Neural crest cell (in vitro differentiated cells): ENCODE data around the gene SLC13A3. TPM values are rescaled to one million over a fixed set of nuclear protein-coding genes. Genes with fewer than 3 reads are reported as not detected.

Source experiments
- DNase-seq: peaks from one replicate; pipeline ENCODE4 v3.0.0; 2021; ENCODE audit warnings: low read depth, mixed read lengths, low spot score
- H3K27ac Mint-ChIP-seq: one replicate; pipeline ENCODE4 v1.8.0; 2021; ENCODE audit warnings: mild to moderate bottlenecking, mixed read lengths; ENCODE audit not compliant: unreplicated experiment
- H3K27me3 Mint-ChIP-seq: 2 replicates; pipeline ENCODE4 v1.8.0; 2021; ENCODE audit warnings: low read depth, mild to moderate bottlenecking, mixed read lengths
- H3K36me3 Mint-ChIP-seq: 2 replicates; pipeline ENCODE4 v1.8.0; 2021; ENCODE audit warnings: low read depth, mild to moderate bottlenecking, mixed read lengths
- H3K4me1 Mint-ChIP-seq: 2 replicates; pipeline ENCODE4 v1.8.0; 2021; ENCODE audit warnings: mixed read lengths
- H3K4me3 Mint-ChIP-seq: one replicate; pipeline ENCODE4 v1.8.0; 2021; ENCODE audit warnings: mild to moderate bottlenecking, mixed read lengths
- H3K9me3 Mint-ChIP-seq: 2 replicates; pipeline ENCODE4 v1.8.0; 2021; ENCODE audit warnings: mixed read lengths
- CTCF ChIP-seq: fragments of 200-600 bp; sonication (generic); conservative IDR thresholded peaks from 2 replicates; pipeline ENCODE4 v1.5.0; 2021; ENCODE audit warnings: antibody characterized with exemption, mild to moderate bottlenecking
- total RNA-seq: library from RNA; stranded (reverse); gene quantifications from 2 replicates; pipeline ENCODE4 v1.2.1, GENCODE V29; 2021

SLC13A3 gene
- total RNA-seq, 1 donor from 2014 or later = 6.7 TPM

- no peaks in the 10 kb centered on the region for H3K9me3 Mint-ChIP-seq
- H3K4me1 Mint-ChIP-seq = peaks cover 6% of the 10 kb centered on the region
- no peaks in the 10 kb centered on the region for H3K36me3 Mint-ChIP-seq
- H3K4me3 Mint-ChIP-seq = no peak overlapping the region
- H3K27me3 Mint-ChIP-seq = no peaks in the 10 kb centered on the region
- DNase-seq = no peak
- no peak overlapping the region for H3K27ac Mint-ChIP-seq
- no peak for TF ChIP-seq CTCF
Observed at GRCh38 chr20:46546936-46547335, 104.3 kb downstream of the SLC13A3 start.

GRCh38 chr20:46546298-46546697 lies 105.0 kb downstream of the SLC13A3 start:
- Mint-ChIP-seq H3K4me1 (no peaks in the 10 kb centered on the region), H3K9me3 (no peaks in the 10 kb centered on the region), H3K36me3 (no peaks in the 10 kb centered on the region), H3K27me3 (no peaks in the 10 kb centered on the region), H3K4me3 (no peak overlapping the region), H3K27ac (no peak overlapping the region)
- no peak for DNase-seq
- no peak for TF ChIP-seq CTCF

GRCh38 chr20:46545827-46546138 lies 105.5 kb downstream of the SLC13A3 start:
- TF ChIP-seq CTCF = no peak
- DNase-seq = no peak
- H3K9me3 Mint-ChIP-seq = no peaks in the 10 kb centered on the region
- no peak overlapping the region for H3K4me3 Mint-ChIP-seq
- no peak overlapping the region for H3K27ac Mint-ChIP-seq
- H3K27me3 Mint-ChIP-seq = no peaks in the 10 kb centered on the region
- no peaks in the 10 kb centered on the region for H3K4me1 Mint-ChIP-seq
- no peaks in the 10 kb centered on the region for H3K36me3 Mint-ChIP-seq

- H3K9me3 Mint-ChIP-seq = no peaks in the 10 kb centered on the region
- H3K27ac Mint-ChIP-seq = no peak overlapping the region
- TF ChIP-seq CTCF = no peak
- H3K27me3 Mint-ChIP-seq = no peaks in the 10 kb centered on the region
- no peaks in the 10 kb centered on the region for H3K36me3 Mint-ChIP-seq
- DNase-seq = no peak
- no peak overlapping the region for H3K4me3 Mint-ChIP-seq
- H3K4me1 Mint-ChIP-seq = no peaks in the 10 kb centered on the region
Observed at GRCh38 chr20:46545077-46545826, 106.0 kb downstream of the SLC13A3 start.

GRCh38 chr20:46544576-46544975 lies 106.7 kb downstream of the SLC13A3 start:
- no peaks in the 10 kb centered on the region for H3K36me3 Mint-ChIP-seq
- H3K9me3 Mint-ChIP-seq = no peaks in the 10 kb centered on the region
- H3K27ac Mint-ChIP-seq = no peak overlapping the region

More at GRCh38 chr20:46544576-46544975, 106.7 kb downstream of the SLC13A3 start:
- Mint-ChIP-seq H3K27me3 (peaks cover under 1% of the 10 kb centered on the region), H3K4me1 (no peaks in the 10 kb centered on the region), H3K4me3 (no peak overlapping the region)
- no peak for TF ChIP-seq CTCF
- no peak for DNase-seq
